Skeletal muscle satellite cell (primary cell): ENCODE measurements around the gene RET.

Experiments used
- H3K27me3 ChIP-seq: 2 replicates; pipeline ENCODE4 v1.7.0; 2013; ENCODE audit warnings: low read length; ENCODE audit not compliant: control insufficient read depth, insufficient read depth
- H3K36me3 ChIP-seq: 2 replicates; pipeline ENCODE4 v1.7.0; 2013; ENCODE audit warnings: mild to moderate bottlenecking, control low read depth, low read length; ENCODE audit not compliant: insufficient read depth
- H3K4me1 ChIP-seq: 2 replicates; pipeline ENCODE4 v1.7.0; 2013; ENCODE audit warnings: low read length; ENCODE audit not compliant: control insufficient read depth, insufficient read depth
- H3K4me2 ChIP-seq: 2 replicates; pipeline ENCODE4 v1.7.0; 2013; ENCODE audit warnings: mild to moderate bottlenecking, low read length
- H3K4me3 ChIP-seq: 2 replicates; pipeline ENCODE4 v1.7.0; 2013; ENCODE audit warnings: low read length
- H3K9ac ChIP-seq: 2 replicates; pipeline ENCODE4 v1.7.0; 2013; ENCODE audit warnings: mild to moderate bottlenecking, low read depth, low read length, moderate library complexity
- H3K9me3 ChIP-seq: replicated peaks from 2 replicates; pipeline ENCODE4 v1.7.0; 2013; ENCODE audit warnings: mild to moderate bottlenecking, control low read depth, low read length

The RET gene

DNA sequence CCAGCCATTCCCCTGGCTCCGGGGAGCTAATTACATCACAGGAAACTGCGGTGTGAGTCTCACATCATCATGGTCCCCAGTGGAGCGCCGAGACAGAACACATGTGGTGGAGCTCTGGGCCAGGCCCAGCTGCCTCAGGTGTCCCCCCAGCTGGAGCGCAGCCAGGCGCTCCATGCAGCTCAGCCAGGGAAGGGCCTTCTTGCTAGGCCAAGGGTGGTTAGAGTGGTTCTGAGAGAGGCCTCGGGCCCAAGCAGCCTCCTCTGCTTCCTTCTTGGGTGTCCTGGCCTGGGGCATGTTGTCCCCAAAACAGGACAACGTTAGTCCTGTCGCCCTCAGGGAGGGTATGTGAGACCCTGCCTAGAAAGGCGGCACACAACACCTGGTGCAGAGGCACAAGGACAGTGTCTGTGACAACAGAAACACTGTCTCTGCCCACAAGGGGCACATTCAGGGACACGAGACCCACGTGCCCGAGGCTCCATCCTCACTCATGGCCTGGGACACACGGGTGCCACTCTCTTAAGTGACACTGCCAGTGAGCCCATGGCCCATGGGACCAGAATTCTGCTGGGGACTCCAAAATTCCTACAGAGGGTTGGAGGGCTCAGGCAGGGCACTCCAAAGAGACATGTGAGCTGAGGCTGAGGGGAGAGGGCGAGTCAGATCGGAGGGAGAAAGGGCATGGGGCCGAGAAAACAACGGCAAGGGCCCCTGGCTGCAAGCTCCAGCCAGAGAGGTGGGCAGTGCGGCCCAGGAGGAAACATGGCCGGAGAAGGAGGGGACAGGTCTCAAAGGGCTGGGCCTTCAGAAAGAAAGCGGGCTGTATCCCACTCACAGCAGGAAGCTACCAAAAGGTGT lies 37.0 kb upstream of the RET start:
- no peaks in the 10 kb centered on the region for H3K36me3 ChIP-seq
- no peak overlapping the region for H3K4me3 ChIP-seq
- no peaks in the 10 kb centered on the region for H3K27me3 ChIP-seq
- no peak overlapping the region for H3K9ac ChIP-seq
- no peaks in the 10 kb centered on the region for H3K4me1 ChIP-seq
- H3K4me2 ChIP-seq: no peak overlapping the region
- no peaks in the 10 kb centered on the region for H3K9me3 ChIP-seq

DNA sequence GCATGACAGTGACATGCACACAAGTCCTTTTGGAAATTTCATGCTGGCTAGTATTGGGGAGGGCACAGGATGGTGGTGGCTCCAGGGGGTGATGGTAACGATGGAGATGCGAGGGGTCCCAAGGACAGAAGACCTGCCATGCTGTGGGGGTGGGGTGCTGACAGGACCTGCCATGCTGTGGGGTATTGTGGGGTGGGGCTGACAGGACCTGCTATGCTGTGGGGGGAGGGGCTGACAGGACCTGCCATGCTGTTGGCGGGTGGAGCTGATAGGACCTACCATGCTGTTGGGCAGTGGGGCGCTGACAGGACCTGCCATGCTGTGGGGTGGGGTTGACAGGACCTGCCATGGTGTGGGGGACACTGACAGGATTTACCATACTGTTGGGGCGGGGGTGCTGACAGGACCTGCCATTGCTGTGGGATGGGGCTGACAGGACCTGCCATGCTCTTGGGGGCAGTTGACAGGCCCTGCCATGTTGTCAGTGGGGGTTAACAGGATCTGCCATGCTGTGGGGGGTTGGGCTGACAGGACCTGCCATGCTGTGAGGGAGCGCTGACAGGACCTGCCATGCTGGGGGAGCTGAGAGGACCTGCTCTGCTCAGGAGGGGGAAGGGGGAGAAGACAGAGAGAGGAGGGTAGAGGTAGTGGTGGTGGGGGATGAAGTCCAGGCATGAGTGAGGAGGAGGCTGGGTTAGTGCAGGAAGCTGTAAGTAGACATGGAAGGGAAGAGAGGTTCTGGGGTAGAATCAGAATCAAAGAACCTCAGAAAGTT lies 36.2 kb upstream of the RET start:
- Histone ChIP-seq H3K4me1 (no peaks in the 10 kb centered on the region), H3K9ac (no peak overlapping the region), H3K9me3 (no peaks in the 10 kb centered on the region), H3K36me3 (no peaks in the 10 kb centered on the region), H3K27me3 (no peaks in the 10 kb centered on the region), H3K4me2 (no peak overlapping the region), H3K4me3 (no peak overlapping the region)

DNA sequence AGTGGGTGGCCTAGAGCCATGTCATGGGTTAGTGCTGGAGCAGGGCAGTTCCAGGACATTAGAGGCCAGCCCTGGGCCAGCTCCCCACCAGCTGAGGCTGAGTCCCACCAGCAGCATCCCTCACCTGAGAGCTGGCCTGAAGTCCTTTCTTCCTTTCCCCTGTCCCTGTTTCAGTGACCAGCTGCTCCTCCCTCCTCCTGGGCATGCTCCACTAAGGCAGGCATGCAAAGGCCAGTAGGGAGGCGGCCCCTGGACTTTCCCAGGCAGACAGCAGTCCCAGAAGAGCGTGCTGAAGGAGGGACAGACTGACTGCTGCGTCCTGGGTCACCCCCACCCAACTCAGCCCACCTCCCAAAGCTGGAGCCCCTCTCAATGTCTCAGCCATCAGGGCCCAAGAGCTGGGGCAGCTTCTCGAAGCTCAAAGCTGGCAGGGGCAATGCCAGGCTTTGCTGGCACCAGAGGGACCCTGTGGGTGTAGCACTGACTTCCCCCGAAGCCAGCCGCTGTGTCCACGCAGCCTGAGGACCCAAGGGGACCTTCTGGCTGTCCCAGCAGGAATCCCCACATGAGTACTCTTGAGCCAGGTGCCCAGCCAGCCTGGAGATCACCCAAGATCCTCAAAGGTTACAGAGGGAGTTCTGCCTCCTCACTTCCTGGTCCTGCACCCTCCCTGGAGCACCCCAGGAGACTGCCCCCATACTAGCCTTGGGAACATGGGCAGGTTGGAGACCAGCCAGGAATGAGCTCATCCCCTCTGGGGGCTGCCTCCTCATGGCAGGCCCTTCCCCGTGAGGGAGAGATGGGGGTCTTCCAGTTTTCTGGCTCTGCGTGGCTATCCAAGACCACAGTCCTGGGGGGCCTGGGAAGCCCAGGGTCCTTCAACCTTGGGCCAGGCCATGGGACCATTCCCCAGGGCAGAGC lies 35.2 kb upstream of the RET start:
- Histone ChIP-seq H3K27me3 (no peaks in the 10 kb centered on the region), H3K4me2 (no peak overlapping the region), H3K36me3 (no peaks in the 10 kb centered on the region), H3K4me1 (no peaks in the 10 kb centered on the region), H3K9me3 (no peaks in the 10 kb centered on the region), H3K9ac (no peak overlapping the region), H3K4me3 (no peak overlapping the region)

DNA sequence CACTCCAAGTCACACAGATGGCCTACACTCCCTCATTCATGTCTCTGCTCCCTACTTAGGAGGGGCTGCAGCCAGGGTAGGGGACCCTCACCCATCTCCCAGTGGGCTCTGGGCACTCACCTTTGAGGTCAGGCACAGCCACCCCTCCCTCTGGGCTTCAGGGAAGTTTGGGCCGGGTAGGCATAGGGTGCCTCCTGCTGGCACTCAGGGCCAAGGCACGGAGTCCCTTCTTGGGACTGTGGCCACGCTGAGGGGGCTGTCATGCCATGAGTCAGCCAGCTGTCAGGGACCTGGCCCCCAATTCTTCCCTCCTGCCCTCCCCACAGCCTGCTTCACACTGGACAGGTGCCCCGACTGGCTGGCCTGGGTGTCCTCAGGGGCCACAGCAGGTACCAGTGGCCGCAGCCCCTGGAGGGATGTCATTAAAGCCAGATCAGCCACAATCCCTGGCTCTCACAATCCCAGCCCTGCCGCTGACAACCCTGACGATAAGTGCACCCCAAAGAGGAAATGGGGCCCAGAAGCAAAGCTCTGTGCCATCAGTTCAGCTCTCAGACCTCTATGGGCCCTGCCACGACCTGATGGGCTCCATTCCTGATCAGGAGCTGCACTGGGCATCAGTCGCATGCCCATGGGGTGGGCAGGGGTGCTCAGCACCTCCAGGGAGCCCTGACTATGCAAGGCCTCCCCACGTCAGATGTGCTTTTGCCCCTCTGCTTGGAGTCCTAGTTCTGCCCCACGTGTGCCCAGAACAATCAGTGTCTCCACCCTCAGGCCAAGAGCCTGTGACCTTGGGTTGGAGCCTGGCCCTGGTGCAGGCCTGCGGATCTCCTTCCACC lies 34.1 kb upstream of the RET start:
- H3K27me3 ChIP-seq: no peaks in the 10 kb centered on the region
- H3K36me3 ChIP-seq: no peaks in the 10 kb centered on the region
- H3K4me1 ChIP-seq: no peaks in the 10 kb centered on the region
- no peaks in the 10 kb centered on the region for H3K9me3 ChIP-seq
- H3K9ac ChIP-seq: no peak overlapping the region
- H3K4me2 ChIP-seq: no peak overlapping the region
- no peak overlapping the region for H3K4me3 ChIP-seq

DNA sequence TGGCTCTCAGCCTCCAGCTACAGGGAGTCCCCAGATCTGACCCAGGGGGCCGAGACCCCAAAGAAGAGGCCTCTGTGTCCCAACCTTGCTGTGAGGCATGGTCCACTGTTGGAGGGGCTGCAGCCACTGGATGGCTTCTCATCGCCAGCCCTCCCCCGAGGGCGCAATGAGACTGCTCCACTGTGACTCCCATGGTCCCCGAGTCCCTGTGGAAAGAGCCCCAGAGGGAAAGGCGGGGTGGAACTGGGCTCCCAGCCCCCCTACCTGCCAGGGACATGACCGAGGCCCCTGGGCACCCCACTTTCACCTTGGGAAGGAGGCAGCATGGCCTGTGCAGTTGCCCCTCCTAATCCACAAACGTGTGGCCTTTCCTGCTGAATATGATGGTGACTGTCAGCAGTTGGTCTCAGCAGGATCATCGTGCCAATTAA lies 33.5 kb upstream of the RET start:
- H3K36me3 ChIP-seq: no peaks in the 10 kb centered on the region
- no peak overlapping the region for H3K9ac ChIP-seq
- peaks cover 4% of the 10 kb centered on the region for H3K27me3 ChIP-seq
- H3K4me1 ChIP-seq: no peaks in the 10 kb centered on the region
- H3K9me3 ChIP-seq: no peaks in the 10 kb centered on the region
- no peak overlapping the region for H3K4me3 ChIP-seq
- no peak overlapping the region for H3K4me2 ChIP-seq

DNA sequence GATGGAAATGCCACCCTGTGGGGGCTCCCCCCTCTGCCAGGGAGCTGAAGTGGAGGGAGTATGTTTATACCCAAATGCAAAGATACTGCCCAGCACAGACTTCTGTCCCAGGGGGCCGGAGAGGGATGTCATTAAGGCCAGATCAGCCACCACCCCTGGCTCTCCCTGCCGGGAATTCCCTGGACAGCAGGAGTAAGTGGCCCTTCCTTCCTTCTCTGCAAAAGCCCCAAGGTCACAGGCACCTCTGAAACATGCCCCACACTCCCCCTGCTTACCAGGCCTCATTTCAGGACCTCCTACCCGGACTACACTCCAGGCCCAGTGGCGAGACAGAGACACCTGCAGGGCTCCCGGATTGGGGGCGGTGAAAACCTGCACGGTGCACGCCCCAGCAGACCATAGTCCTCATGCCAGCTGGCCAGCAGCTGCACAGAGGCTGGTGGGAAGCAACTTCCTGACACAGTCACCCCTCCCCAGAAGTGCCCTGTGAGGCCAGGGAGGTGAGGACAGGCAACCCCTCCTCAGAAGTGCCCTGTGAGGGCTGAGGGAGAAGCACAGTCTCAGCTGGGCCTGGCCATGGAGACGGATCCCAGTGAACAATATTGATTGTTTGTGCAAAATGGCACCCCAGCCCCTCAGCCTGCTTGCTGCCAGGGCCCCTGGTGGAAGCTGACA lies 33.0 kb upstream of the RET start:
- Histone ChIP-seq H3K4me3 (no peak overlapping the region), H3K27me3 (peaks cover 9% of the 10 kb centered on the region), H3K9me3 (no peaks in the 10 kb centered on the region), H3K4me1 (no peaks in the 10 kb centered on the region), H3K36me3 (no peaks in the 10 kb centered on the region), H3K4me2 (no peak overlapping the region), H3K9ac (no peak overlapping the region)

DNA sequence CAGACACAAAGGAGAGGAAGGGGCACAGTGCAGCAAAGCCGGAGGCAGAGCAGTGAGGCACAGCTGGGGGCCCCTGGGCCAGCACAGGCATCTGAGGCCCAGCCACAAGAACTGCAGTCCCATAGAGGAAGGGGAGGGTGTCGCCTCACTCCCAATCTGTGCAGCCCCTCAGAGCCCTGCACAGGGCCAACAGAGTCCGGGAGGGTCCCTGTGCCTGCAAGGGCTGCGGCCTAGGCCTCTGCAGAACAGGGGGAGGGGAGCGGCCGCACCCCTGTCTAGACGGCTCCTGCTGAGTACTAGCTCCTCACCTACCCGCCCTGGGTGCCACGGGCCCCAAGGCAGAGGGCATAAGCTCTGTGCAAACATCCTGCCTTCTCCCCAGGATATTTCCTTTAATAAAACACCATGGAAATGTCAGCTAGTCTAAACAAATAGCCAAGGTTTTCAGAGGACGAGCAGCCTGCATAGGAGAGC lies 32.4 kb upstream of the RET start:
- Histone ChIP-seq H3K9ac (no peak overlapping the region), H3K4me1 (no peaks in the 10 kb centered on the region), H3K27me3 (peaks cover 14% of the 10 kb centered on the region), H3K4me2 (no peak overlapping the region), H3K4me3 (no peak overlapping the region), H3K9me3 (no peaks in the 10 kb centered on the region), H3K36me3 (no peaks in the 10 kb centered on the region)

DNA sequence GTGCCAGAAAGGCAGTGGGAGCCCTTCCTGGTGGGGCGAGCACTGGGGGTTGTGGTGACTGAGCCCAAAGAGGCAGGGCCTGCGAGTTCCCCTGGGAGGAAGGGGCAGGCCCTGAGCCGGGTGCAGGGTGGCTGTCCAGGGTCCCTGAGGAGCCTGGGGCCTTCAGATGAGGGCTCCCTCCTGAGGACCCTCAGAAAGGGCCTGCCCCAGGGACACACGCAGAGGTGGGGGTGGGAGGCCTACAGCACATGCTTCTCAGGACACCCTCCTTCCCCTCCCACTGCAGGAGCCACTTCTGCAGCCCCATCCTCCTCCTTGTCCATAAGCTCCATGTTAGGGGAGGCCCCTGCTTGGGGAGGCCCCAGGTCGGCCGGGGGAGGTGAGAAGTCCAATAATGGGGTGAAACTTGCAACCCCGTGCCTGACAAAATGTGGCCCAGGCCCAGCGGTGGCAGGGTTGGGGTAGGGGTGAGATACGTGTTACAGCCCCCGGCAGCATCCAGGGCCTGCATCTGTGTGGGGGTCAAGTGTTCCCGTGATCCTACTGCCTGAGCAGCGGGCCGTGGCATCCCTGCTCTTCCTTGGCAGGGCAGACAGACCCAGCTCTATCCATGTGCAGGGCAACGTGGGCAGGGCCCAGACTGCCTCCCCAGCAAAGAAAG lies 31.8 kb upstream of the RET start:
- H3K27me3 ChIP-seq: peaks cover 15% of the 10 kb centered on the region
- no peaks in the 10 kb centered on the region for H3K36me3 ChIP-seq
- H3K4me1 ChIP-seq: no peaks in the 10 kb centered on the region
- H3K4me2 ChIP-seq: no peak overlapping the region
- no peaks in the 10 kb centered on the region for H3K9me3 ChIP-seq
- no peak overlapping the region for H3K4me3 ChIP-seq
- no peak overlapping the region for H3K9ac ChIP-seq

DNA sequence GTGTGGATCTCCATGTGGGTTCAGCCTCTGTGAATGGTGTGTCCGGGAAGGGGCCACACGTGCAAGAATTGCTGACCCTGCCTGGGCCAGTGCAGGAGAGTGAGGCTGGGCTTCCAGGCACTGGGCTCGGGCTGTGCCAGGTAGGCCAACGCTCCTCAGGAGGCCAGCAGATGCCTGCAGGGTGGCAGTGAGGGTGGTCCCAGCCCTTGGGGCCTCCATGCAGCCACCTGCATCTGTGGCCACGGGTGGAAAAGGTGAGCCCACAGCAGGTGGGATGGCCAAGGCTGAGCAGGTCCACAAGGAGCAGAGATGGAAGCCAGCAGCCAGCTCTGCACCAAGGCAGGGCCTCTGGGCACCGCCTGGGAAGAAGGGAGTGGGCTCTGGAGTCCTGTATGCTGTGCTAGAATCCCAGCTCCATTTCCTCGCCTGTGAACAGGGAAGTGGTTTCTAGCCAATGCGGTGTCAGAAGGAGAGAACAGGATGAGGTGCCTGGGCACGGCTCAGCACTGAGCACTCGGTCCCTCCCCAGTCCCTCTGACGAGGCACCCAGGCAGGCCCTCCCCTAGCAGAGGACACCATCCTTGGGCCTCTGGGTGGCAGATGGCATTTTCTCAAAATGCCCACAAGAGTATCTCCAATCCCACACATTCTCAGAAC lies 31.1 kb upstream of the RET start:
- Histone ChIP-seq H3K9me3 (no peaks in the 10 kb centered on the region), H3K9ac (no peak overlapping the region), H3K4me1 (no peaks in the 10 kb centered on the region), H3K4me3 (no peak overlapping the region), H3K4me2 (no peak overlapping the region), H3K36me3 (no peaks in the 10 kb centered on the region), H3K27me3 (peaks cover 15% of the 10 kb centered on the region)
